Hepatocyte (in vitro differentiated cells): Measurements from ENCODE around the gene TTC9B. TPM values are rescaled to one million over a fixed set of nuclear protein-coding genes. Genes with fewer than 3 reads are reported as not detected.

Experiments used
- DNase-seq: peaks from one replicate; pipeline ENCODE4 v3.0.0-alpha.2; 2016; ENCODE audit warnings: low spot score
- H2AFZ ChIP-seq: fragments of 200-600 bp; sonication (generic); 2 replicates; pipeline ENCODE4 v1.6.0; 2016; ENCODE audit warnings: antibody characterized with exemption, mild to moderate bottlenecking
- H3K27ac ChIP-seq: fragments of 200-600 bp; sonication (generic); 2 replicates; pipeline ENCODE4 v1.5.1; 2016; ENCODE audit warnings: mild to moderate bottlenecking
- H3K27me3 ChIP-seq: fragments of 200-600 bp; sonication (generic); 2 replicates; pipeline ENCODE4 v1.6.1; 2016
- H3K36me3 ChIP-seq: fragments of 200-600 bp; sonication (generic); replicated peaks from 2 replicates; pipeline ENCODE4 v1.5.1; 2016; ENCODE audit warnings: low read depth; ENCODE audit not compliant: insufficient read depth
- H3K4me1 ChIP-seq: fragments of 200-600 bp; sonication (generic); 2 replicates; pipeline ENCODE4 v1.5.1; 2016; ENCODE audit warnings: mild to moderate bottlenecking, moderate library complexity; ENCODE audit not compliant: insufficient read depth
- H3K4me2 ChIP-seq: fragments of 200-600 bp; sonication (generic); 2 replicates; pipeline ENCODE4 v1.6.0; 2016
- H3K4me3 ChIP-seq: fragments of 200-600 bp; sonication (generic); 2 replicates; pipeline ENCODE4 v1.5.1; 2016; ENCODE audit warnings: mild to moderate bottlenecking
- H3K79me2 ChIP-seq: fragments of 200-600 bp; sonication (generic); 2 replicates; pipeline ENCODE4 v1.6.0; 2017; ENCODE audit warnings: mild to moderate bottlenecking
- H3K9me2 ChIP-seq: fragments of 200-600 bp; sonication (generic); replicated peaks from 2 replicates; pipeline ENCODE4 v1.6.0; 2017; ENCODE audit warnings: mild to moderate bottlenecking; ENCODE audit not compliant: insufficient read depth
- H3K9me3 ChIP-seq: fragments of 200-600 bp; sonication (generic); 2 replicates; pipeline ENCODE4 v1.5.1; 2016; ENCODE audit warnings: low read depth, mild to moderate bottlenecking
- H4K20me1 ChIP-seq: fragments of 200-600 bp; sonication (generic); 2 replicates; pipeline ENCODE4 v1.6.0; 2016; ENCODE audit warnings: mild to moderate bottlenecking; ENCODE audit not compliant: insufficient read depth, poor library complexity, severe bottlenecking
- EZH2 ChIP-seq: fragments of 200-600 bp; sonication (generic); IDR thresholded peaks from 2 replicates; pipeline ENCODE4 v1.6.1; 2016; ENCODE audit warnings: antibody characterized with exemption, mild to moderate bottlenecking, borderline replicate concordance
- EZH2phosphoT487 ChIP-seq: fragments of 200-600 bp; sonication (generic); IDR thresholded peaks from one replicate; pipeline ENCODE4 v1.6.1; 2018; ENCODE audit warnings: antibody characterized with exemption, mild to moderate bottlenecking, low read depth, moderate library complexity; ENCODE audit not compliant: unreplicated experiment, severe bottlenecking
- WGBS: methylation state at CpG from one replicate; pipeline ENCODE4 v1.1.6; 2016; ENCODE audit warnings: low lambda C conversion rate; ENCODE audit errors: missing lambda C conversion rate; 5-methylcytosine and 5-hydroxymethylcytosine counted together
- polyA plus RNA-seq: library from polyadenylated mRNA; unstranded; fragments of >200 nt; fragmentation: Nextera tagmentation; extraction: Ambion mirVana; gene quantifications from 2 replicates; pipeline ENCODE4 v1.2.1, GENCODE V29; 2016
- total RNA-seq: library from RNA; depleted of rRNA; stranded (reverse); fragments of >200 nt; gene quantifications from 2 replicates; pipeline ENCODE4 v1.2.3, GENCODE V29; 2014
- TF ChIP-seq, protein P1 (sequence below): fragments of 200-600 bp; sonication (generic); IDR thresholded peaks from 2 replicates; pipeline ENCODE4 v1.5.1; 2016; ENCODE audit warnings: antibody characterized with exemption, mild to moderate bottlenecking; ENCODE audit not compliant: poor library complexity

Gene TTC9B
- total and polyA plus RNA-seq, 2 experiments from 2014 or later = 0.21 TPM; not detected in 1

DNA sequence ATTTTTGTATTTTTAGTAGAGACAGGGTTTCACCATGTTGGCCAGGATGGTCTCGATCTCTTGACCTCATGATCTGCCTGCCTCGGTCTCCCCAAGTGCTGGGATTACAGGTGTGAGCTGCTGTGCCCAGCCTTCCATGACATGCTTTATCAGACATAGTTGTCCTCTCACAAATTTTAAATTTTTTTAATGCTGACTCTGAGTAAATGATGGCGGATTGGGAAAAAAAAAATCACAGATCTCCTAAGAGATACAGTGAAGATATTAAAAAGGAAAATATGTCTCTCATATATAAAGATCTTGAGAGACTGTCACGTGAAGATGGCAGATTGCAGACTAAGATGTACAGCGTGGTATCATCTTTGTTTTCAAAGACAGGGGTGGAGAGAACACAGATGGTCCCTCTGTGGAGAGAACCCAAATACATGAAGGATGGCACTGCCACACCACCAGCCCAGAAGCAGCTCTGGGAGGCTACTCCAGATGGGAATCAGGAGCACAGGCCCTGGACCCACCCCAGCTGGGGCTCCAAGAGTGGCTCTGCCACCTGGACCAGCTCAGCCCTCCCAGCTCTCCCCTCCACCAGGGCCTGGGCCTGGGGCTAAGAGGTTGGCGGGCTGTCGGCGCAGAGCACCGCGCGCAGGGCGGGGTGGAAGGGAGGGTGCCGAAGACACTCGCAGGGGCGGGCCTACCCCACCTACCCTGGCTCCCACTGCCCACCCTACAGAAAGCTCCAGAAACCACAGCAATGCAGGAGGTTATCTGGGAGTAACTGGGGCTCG is 28.3 kb upstream of the TTC9B start:
- Histone ChIP-seq H3K27me3 (no peaks in the 10 kb centered on the region), H3K9me3 (no peaks in the 10 kb centered on the region), H3K36me3 (no peaks in the 10 kb centered on the region), H3K4me2 (no peak overlapping the region), H4K20me1 (peaks cover 6% of the 10 kb centered on the region), H3K9me2 (no peaks in the 10 kb centered on the region), H3K27ac (no peak overlapping the region), H3K4me1 (no peaks in the 10 kb centered on the region), H2AFZ (no peak overlapping the region), H3K79me2 (peaks cover 19% of the 10 kb centered on the region), H3K4me3 (no peak overlapping the region)
- WGBS = 94% methylated on average over 10 of the region's 16 CpGs
- TF ChIP-seq EZH2phosphoT487 = no peak
- TF ChIP-seq EZH2 = no peak
- TF ChIP-seq, protein P1, sequence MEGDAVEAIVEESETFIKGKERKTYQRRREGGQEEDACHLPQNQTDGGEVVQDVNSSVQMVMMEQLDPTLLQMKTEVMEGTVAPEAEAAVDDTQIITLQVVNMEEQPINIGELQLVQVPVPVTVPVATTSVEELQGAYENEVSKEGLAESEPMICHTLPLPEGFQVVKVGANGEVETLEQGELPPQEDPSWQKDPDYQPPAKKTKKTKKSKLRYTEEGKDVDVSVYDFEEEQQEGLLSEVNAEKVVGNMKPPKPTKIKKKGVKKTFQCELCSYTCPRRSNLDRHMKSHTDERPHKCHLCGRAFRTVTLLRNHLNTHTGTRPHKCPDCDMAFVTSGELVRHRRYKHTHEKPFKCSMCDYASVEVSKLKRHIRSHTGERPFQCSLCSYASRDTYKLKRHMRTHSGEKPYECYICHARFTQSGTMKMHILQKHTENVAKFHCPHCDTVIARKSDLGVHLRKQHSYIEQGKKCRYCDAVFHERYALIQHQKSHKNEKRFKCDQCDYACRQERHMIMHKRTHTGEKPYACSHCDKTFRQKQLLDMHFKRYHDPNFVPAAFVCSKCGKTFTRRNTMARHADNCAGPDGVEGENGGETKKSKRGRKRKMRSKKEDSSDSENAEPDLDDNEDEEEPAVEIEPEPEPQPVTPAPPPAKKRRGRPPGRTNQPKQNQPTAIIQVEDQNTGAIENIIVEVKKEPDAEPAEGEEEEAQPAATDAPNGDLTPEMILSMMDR = no peak
- DNase-seq = no peak

- TF ChIP-seq EZH2phosphoT487 = no peak
- no peak for TF ChIP-seq EZH2
- TF ChIP-seq, protein P1 = no peak
- peaks cover 13% of the 10 kb centered on the region for H3K79me2 ChIP-seq
- peaks cover 6% of the 10 kb centered on the region for H4K20me1 ChIP-seq
- WGBS = 96% methylated on average over 9 of the region's 9 CpGs
- no peaks in the 10 kb centered on the region for H3K36me3 ChIP-seq
- no peak overlapping the region for H3K4me3 ChIP-seq
- no peak overlapping the region for H2AFZ ChIP-seq
- DNase-seq = no peak
- H3K27me3 ChIP-seq = no peaks in the 10 kb centered on the region
- H3K4me1 ChIP-seq = no peaks in the 10 kb centered on the region
- H3K27ac ChIP-seq = no peak overlapping the region
- H3K4me2 ChIP-seq = no peak overlapping the region
- no peaks in the 10 kb centered on the region for H3K9me2 ChIP-seq
- no peaks in the 10 kb centered on the region for H3K9me3 ChIP-seq
Measured at GRCh38 chr19:40245506-40246128, 27.4 kb upstream of the TTC9B start.

GRCh38 chr19:40244579-40245317 is 26.6 kb upstream of the TTC9B start:
- Histone ChIP-seq H3K27me3 (no peaks in the 10 kb centered on the region), H3K4me2 (no peak overlapping the region), H3K4me3 (no peak overlapping the region), H3K27ac (no peak overlapping the region), H3K9me3 (no peaks in the 10 kb centered on the region), H3K9me2 (no peaks in the 10 kb centered on the region), H4K20me1 (peaks cover 3% of the 10 kb centered on the region), H3K79me2 (peaks cover 11% of the 10 kb centered on the region), H2AFZ (no peak overlapping the region), H3K4me1 (no peaks in the 10 kb centered on the region), H3K36me3 (no peaks in the 10 kb centered on the region)
- no peak for TF ChIP-seq EZH2phosphoT487
- no peak for TF ChIP-seq EZH2
- TF ChIP-seq, protein P1 = no peak
- no peak for DNase-seq
- WGBS = 88% methylated on average over 12 of the region's 12 CpGs
